ENCODE measurements around the gene ADK. TPM values are rescaled to one million over a fixed set of nuclear protein-coding genes. Genes with fewer than 3 reads are reported as not detected.

ADK gene
- polyA plus RNA-seq, 1 donor (not counting 4 experiments of a cell fraction or from before 2014, with no cell fraction given) = 139 TPM

- Histone ChIP-seq H4K20me1 (ENCODE audit: control insufficient read depth, extremely low read depth, insufficient read depth, low read length) (no peaks in the 10 kb centered on the region), H2AFZ (ENCODE audit: control insufficient read depth, low read length) (no peak overlapping the region), H3K4me3 (ENCODE audit: control insufficient read depth in 2 of 3, extremely low read depth in 1 of 3, insufficient read depth in 2 of 3, low read depth in 1 of 3, low read length in 3 of 3) (no peak overlapping the region), H3K4me1 (ENCODE audit: control insufficient read depth, extremely low read depth, insufficient read depth, low read length) (no peaks in the 10 kb centered on the region), H3K36me3 (ENCODE audit: control insufficient read depth in 2 of 2, extremely low read depth in 1 of 2, insufficient read depth in 2 of 2, low read length in 2 of 2) (no peaks in the 10 kb centered on the region), H3K4me2 (ENCODE audit: control insufficient read depth, extremely low read depth, insufficient read depth, low read depth, low read length) (no peak overlapping the region), H3K9me3 (ENCODE audit: control insufficient read depth, low read depth, low read length) (no peaks in the 10 kb centered on the region), H3K9ac (ENCODE audit: control insufficient read depth, extremely low read depth, insufficient read depth, low read length) (no peak overlapping the region), H3K79me2 (ENCODE audit: control insufficient read depth, insufficient read depth, low read length) (no peaks in the 10 kb centered on the region), H3K27ac (ENCODE audit: control insufficient read depth, insufficient read depth, low read length) (no peak overlapping the region), H3K27me3 (ENCODE audit: control insufficient read depth, extremely low read depth, insufficient read depth, low read length) (no peaks in the 10 kb centered on the region), H3K9me1 (ENCODE audit: control insufficient read depth, extremely low read depth, insufficient read depth, low read length) (no peaks in the 10 kb centered on the region)
- dilution Hi-C loops (cut with MboI; ENCODE audit: extremely low pct_ligation_motif_present, low sequenced_read_pairs) = no loop called here
- FAIRE-seq (no peak), DNase-seq (ENCODE audit: low read depth, low spot score) (no peak)
- TF ChIP-seq CTCF (optimal IDR thresholded peaks at IDR 0.05 in 1 of 3, IDR thresholded peaks at IDR 0.05 in 1 of 3, conservative IDR thresholded peaks at IDR 0.05 in 1 of 3; ENCODE audit: extremely low read depth in 1 of 3, insufficient read depth in 2 of 3, low read length in 3 of 3) = no peak
- no peak for TF ChIP-seq EZH2 (IDR thresholded peaks at IDR 0.05; ENCODE audit: low read length)
Measured at GRCh38 chr10:74645692-74646091, 494.7 kb downstream of the ADK start.

- no peak for DNase-seq (ENCODE audit: low read depth, low spot score)
- dilution Hi-C loops (cut with MboI; ENCODE audit: extremely low pct_ligation_motif_present, low sequenced_read_pairs) = no loop called here
Measured at GRCh38 chr10:74650613-74651012, 499.6 kb downstream of the ADK start.

More at GRCh38 chr10:74650613-74651012, 499.6 kb downstream of the ADK start:
- H3K27ac ChIP-seq (ENCODE audit: control insufficient read depth, insufficient read depth, low read length) = no peak overlapping the region
- no peak overlapping the region for H3K4me3 ChIP-seq (ENCODE audit: control insufficient read depth in 2 of 3, extremely low read depth in 1 of 3, insufficient read depth in 2 of 3, low read depth in 1 of 3, low read length in 3 of 3)
- no peak overlapping the region for H3K9ac ChIP-seq (ENCODE audit: control insufficient read depth, extremely low read depth, insufficient read depth, low read length)
- H3K4me1 ChIP-seq (ENCODE audit: control insufficient read depth, extremely low read depth, insufficient read depth, low read length) = no peaks in the 10 kb centered on the region
- no peaks in the 10 kb centered on the region for H3K27me3 ChIP-seq (ENCODE audit: control insufficient read depth, extremely low read depth, insufficient read depth, low read length)
- TF ChIP-seq EZH2 (IDR thresholded peaks at IDR 0.05; ENCODE audit: low read length) (no peak), CTCF (optimal IDR thresholded peaks at IDR 0.05 in 1 of 3, IDR thresholded peaks at IDR 0.05 in 1 of 3, conservative IDR thresholded peaks at IDR 0.05 in 1 of 3; ENCODE audit: extremely low read depth in 1 of 3, insufficient read depth in 2 of 3, low read length in 3 of 3) (no peak)
- FAIRE-seq = no peak
- no peaks in the 10 kb centered on the region for H3K79me2 ChIP-seq (ENCODE audit: control insufficient read depth, insufficient read depth, low read length)
- H2AFZ ChIP-seq (ENCODE audit: control insufficient read depth, low read length) = no peak overlapping the region
- H3K9me1 ChIP-seq (ENCODE audit: control insufficient read depth, extremely low read depth, insufficient read depth, low read length) = no peaks in the 10 kb centered on the region
- H3K9me3 ChIP-seq (ENCODE audit: control insufficient read depth, low read depth, low read length) = no peaks in the 10 kb centered on the region
- no peaks in the 10 kb centered on the region for H3K36me3 ChIP-seq (ENCODE audit: control insufficient read depth in 2 of 2, extremely low read depth in 1 of 2, insufficient read depth in 2 of 2, low read length in 2 of 2)
- no peak overlapping the region for H3K4me2 ChIP-seq (ENCODE audit: control insufficient read depth, extremely low read depth, insufficient read depth, low read depth, low read length)
- H4K20me1 ChIP-seq (ENCODE audit: control insufficient read depth, extremely low read depth, insufficient read depth, low read length) = no peaks in the 10 kb centered on the region
